Natural killer cell treated with Interleukin-12 subunit alpha and Interleukin-12 subunit beta and Interleukin-15 and Interleukin-18, amount 100 ng/mL, for 72 hours (primary cell): ENCODE results near the gene RASL11B. TPM values are rescaled to one million over a fixed set of nuclear protein-coding genes. Genes with fewer than 3 reads are reported as not detected.
A peak's percentile ranks its signal among the peaks of the same experiment; 100 is the strongest.

ENCODE experiments used
- ATAC-seq, 2 donors: fragments of 150-1000 bp; cut with Tn5 transposase in 1 of 2; sonication (Bioruptor Pico), chemical (Tn5 transposase) in 1 of 2; 2 replicates each; pipeline ENCODE4 v1.10.0; 2021
- DNase-seq: peaks from one replicate; pipeline ENCODE4 v3.0.0; 2022; ENCODE audit warnings: low spot score
- H3K27ac Mint-ChIP-seq, 2 donors: 1 replicate in 1 of 2; 2 replicates in 1 of 2; pipeline ENCODE4 v1.8.0; 2022; ENCODE audit warnings: mixed read lengths in 2 of 2, mild to moderate bottlenecking in 1 of 2, moderate library complexity in 1 of 2
- H3K27me3 Mint-ChIP-seq, 2 donors: 1 replicate in 1 of 2; 2 replicates in 1 of 2; pipeline ENCODE4 v1.8.0; 2022; ENCODE audit warnings: mixed read lengths in 2 of 2
- H3K36me3 Mint-ChIP-seq: one replicate; pipeline ENCODE4 v1.8.0; 2022; ENCODE audit warnings: mixed read lengths
- H3K4me1 Mint-ChIP-seq, 2 donors: 1 replicate in 1 of 2; 2 replicates in 1 of 2; pipeline ENCODE4 v1.8.0; 2022; ENCODE audit warnings: low read depth in 2 of 2, mixed read lengths in 2 of 2, mild to moderate bottlenecking in 1 of 2
- H3K4me3 Mint-ChIP-seq: one replicate; pipeline ENCODE4 v1.8.0; 2022; ENCODE audit warnings: mixed read lengths
- H3K9me3 Mint-ChIP-seq: 2 replicates; pipeline ENCODE4 v1.8.0; 2022; ENCODE audit warnings: mixed read lengths
- total RNA-seq, 2 donors: library from RNA; stranded (reverse); gene quantifications; one replicate each; pipeline ENCODE4 v1.2.3, GENCODE V29; 2022

The RASL11B gene
- total RNA-seq, 2 donors from 2014 or later = not detected

DNA sequence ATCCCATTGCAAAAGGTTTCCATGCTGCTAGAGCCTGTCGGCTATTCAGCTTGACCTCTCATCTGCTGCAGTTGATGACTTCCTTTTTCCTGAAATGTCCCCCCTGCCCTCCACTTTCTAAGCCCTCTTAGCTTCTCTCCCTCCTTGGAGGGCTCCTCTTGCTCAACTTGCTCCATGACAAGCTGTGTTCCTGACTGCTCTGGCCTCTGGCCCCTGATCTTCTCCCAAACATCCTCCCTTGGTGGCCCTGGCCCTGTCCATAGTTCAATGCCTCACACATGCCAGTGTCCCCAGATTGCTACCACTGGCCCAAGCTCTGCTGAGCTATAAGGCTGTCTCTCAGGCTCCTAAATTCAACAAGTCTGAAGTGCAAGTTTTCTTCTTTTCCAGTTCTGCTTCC, 29.6 kb downstream of the RASL11B start:
- H3K9me3 Mint-ChIP-seq = no peaks in the 10 kb centered on the region
- no peak overlapping the region for H3K4me3 Mint-ChIP-seq
- ATAC-seq (no peak), DNase-seq (no peak)
- peaks cover 11% of the 10 kb centered on the region for H3K36me3 Mint-ChIP-seq
- H3K27me3 Mint-ChIP-seq = no peaks in the 10 kb centered on the region
- H3K4me1 Mint-ChIP-seq = peaks cover 10 to 15% of the 10 kb centered on the region in 2 donors
- no peak overlapping the region for H3K27ac Mint-ChIP-seq

DNA sequence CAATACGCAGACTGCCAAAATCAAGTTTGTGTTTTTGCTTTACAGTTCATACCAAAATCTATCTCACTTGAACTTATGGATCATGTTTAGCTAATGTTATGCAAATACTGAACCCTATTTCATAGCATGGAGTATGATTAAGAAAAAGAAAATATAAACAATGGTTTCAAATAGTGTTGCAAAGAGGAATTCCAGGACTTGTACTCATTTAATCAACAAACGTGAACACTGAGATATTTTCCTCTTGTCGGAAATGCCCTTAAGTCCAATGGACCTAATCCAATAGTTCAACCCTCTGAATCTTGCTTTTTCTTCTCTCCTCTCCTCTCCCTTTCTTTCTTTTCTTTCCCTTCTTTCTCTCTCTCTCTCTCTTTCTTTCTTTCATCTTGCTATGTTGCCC, 30.8 kb downstream of the RASL11B start:
- Mint-ChIP-seq H3K27ac (no peak overlapping the region), H3K9me3 (no peaks in the 10 kb centered on the region), H3K4me1 (peaks cover 11 to 15% of the 10 kb centered on the region in 2 donors), H3K36me3 (peaks cover 18% of the 10 kb centered on the region), H3K4me3 (no peak overlapping the region), H3K27me3 (peaks cover 2 to 3% of the 10 kb centered on the region in 2 donors)
- DNase-seq = no peak
- no peak for ATAC-seq

DNA sequence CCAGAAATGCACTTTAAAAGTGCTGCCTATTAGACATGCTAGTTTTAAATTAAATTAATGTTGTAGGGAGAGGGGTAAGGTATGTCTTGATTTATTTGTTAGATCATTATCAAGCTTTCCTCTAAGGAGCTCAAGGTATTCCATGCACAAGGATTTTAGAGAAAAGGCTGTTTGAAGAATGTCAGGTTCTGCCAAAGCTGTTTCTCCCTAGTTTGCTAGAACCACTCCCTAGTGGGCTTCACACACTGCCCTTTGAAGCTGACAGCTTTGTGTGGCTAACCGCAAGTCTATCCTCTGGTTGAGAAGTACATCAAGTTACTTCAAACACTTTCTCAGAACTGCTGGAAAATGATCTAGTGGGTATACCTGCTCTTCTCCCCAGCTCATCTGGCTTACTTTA, 32.3 kb downstream of the RASL11B start:
- H3K36me3 Mint-ChIP-seq = peaks cover 24% of the 10 kb centered on the region
- peaks cover 3 to 7% of the 10 kb centered on the region in 2 donors for H3K27me3 Mint-ChIP-seq
- no peak for ATAC-seq
- DNase-seq = no peak
- peaks cover 11 to 14% of the 10 kb centered on the region in 2 donors for H3K4me1 Mint-ChIP-seq
- H3K4me3 Mint-ChIP-seq = no peak overlapping the region
- no peak overlapping the region for H3K27ac Mint-ChIP-seq
- H3K9me3 Mint-ChIP-seq = no peaks in the 10 kb centered on the region

DNA sequence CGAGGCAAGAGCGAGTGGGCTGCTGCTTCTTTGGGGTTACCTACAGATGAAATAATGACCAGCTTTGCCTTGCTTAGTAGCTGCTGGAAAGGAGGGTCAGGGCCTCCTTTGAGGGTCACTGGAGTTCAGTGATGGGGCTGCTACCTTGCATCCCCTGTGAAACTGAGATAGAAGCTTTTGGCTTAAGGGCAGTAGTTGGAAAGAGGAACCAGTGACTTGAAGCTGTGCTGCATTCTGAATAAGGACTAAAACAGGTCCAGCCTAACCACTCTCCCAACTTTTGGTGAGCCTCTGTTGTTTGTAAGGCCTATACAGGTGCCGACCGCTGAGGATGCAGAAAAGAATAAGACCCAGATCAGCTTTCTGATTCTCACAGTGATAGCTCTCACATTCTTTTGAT, 41.2 kb downstream of the RASL11B start:
- H3K4me3 Mint-ChIP-seq = no peak overlapping the region
- H3K4me1 Mint-ChIP-seq = no peaks in the 10 kb centered on the region
- DNase-seq = no peak
- H3K27ac Mint-ChIP-seq = no peak overlapping the region
- peaks cover 23% of the 10 kb centered on the region for H3K36me3 Mint-ChIP-seq
- H3K27me3 Mint-ChIP-seq = no peaks in the 10 kb centered on the region
- ATAC-seq = no peak
- no peaks in the 10 kb centered on the region for H3K9me3 Mint-ChIP-seq

DNA sequence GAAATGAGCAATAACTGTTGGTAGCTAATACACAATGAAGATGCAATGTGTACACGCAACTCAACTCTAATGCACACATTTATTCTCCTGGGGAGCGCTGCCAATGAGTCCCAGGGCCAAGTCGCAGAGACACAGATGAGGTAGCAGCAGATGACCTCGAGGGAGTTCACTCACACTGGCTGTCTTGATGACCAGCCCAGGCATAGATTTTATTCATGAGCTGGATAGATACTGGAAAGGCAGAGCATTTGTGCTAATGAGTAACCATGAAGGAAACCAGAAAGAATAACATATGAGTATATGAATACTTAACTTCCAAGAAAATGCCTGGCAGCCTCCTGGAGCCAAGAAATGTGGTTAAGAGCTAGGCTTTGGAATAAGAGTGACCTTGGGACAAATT, 42.3 kb downstream of the RASL11B start:
- no peak overlapping the region for H3K27ac Mint-ChIP-seq
- no peak for ATAC-seq

DNA sequence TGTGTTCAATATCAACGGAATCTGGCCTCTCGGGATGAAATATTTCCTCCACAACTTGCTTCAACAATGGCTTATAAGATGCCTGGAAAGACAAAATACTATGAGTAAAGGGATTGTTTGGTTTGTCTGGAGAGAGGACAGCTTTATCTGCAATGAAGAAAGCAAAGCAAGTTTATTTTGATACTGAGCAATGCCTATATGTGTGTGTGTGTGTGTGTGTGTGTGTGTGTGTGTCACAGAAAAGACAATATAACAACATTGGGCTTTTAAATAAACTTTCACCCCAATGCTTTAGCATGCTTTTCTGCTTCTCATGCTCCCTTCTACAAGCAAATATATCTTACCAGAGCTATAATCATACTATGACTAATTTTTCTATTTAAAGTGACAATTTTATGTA, 45.4 kb downstream of the RASL11B start:
- no peak for ATAC-seq
- no peak overlapping the region for H3K27ac Mint-ChIP-seq
- H3K4me3 Mint-ChIP-seq = no peak overlapping the region
- no peaks in the 10 kb centered on the region for H3K9me3 Mint-ChIP-seq
- no peaks in the 10 kb centered on the region for H3K4me1 Mint-ChIP-seq
- DNase-seq = no peak
- no peaks in the 10 kb centered on the region for H3K27me3 Mint-ChIP-seq
- peaks cover 6% of the 10 kb centered on the region for H3K36me3 Mint-ChIP-seq

More for the DNA sequence above, 42.3 kb downstream of the RASL11B start:
- Mint-ChIP-seq H3K4me1 (no peaks in the 10 kb centered on the region), H3K27me3 (no peaks in the 10 kb centered on the region), H3K4me3 (no peak overlapping the region), H3K9me3 (no peaks in the 10 kb centered on the region), H3K36me3 (peaks cover 16% of the 10 kb centered on the region)
- DNase-seq = no peak

DNA sequence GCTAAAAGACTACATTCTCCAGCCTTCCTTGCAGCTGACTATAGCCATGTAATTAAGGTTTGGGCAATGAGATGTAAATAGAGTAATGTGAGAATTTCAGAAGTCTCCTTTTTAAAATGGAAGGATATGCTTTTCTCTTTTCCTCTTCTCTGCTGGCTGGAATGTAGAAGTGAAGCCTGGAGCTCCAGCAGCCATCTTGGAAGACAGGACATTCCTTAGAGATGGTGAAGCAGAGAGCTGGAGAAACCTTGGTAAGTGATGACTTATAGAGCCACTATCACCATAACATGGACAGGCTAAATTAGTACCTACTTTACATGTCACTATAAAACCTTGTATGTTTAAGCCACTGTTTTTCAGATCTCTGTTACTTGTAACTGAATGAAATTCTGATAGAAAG, 48.0 kb downstream of the RASL11B start:
- ATAC-seq (no peak), DNase-seq (no peak)
- H3K27ac Mint-ChIP-seq = no peak overlapping the region
- H3K4me3 Mint-ChIP-seq = no peak overlapping the region
- no peaks in the 10 kb centered on the region for H3K27me3 Mint-ChIP-seq
- H3K9me3 Mint-ChIP-seq = no peaks in the 10 kb centered on the region
- no peaks in the 10 kb centered on the region for H3K4me1 Mint-ChIP-seq
- peaks cover 4% of the 10 kb centered on the region for H3K36me3 Mint-ChIP-seq

DNA sequence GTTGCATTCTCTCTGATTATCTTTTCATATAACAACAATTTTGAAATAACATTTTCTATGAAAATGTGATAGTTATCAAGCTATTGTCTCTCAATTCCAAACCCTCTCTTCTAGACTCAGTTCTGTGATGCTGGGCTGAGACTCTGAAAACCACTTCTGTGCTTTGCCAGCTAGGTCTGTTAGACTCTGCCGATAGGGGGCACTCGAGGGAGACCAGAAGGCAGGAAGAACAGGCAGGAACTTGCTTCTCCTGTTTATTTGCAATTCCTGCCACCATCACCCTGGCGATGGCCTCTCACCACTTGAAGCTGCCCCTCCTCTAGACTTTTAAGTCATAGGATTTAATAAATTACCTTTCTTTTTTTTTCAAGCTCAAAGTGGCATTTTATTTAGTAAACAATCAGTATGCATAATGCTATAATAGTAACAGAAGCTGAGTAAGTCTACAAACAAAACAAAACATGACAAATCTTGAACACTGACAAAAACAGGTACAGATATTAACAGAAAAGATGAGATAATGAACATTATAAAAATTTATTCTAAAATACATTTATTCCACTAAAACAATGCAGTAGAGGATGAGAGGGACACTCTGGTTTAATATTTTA, 49.7 kb downstream of the RASL11B start:
- Mint-ChIP-seq H3K4me3 (no peak overlapping the region), H3K36me3 (peaks cover 4% of the 10 kb centered on the region), H3K27ac (no peak overlapping the region), H3K4me1 (no peaks in the 10 kb centered on the region), H3K9me3 (no peaks in the 10 kb centered on the region), H3K27me3 (no peaks in the 10 kb centered on the region)
- DNase-seq (no peak), ATAC-seq (peak in 1 of 2 donors; percentile 59)

DNA sequence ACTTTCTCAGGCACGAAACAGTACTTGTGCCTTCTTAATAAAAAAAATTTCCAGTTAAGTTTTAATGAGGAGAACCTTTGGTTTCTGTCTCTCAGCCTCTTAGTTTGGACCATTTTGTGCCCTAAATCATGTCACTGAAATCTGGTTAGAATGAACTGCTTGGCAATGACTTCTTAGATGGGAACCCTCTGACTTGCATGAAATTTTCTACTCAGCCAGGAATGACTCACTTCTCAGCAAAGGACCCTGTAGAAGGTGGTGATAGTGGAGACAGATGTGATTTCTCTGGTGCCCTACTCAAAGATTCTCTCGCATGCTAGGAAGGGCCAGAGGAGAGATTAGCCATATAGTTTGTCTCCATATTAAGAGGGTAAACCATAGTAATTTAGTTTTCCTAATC, 50.5 kb downstream of the RASL11B start:
- no peaks in the 10 kb centered on the region for H3K9me3 Mint-ChIP-seq
- ATAC-seq (no peak), DNase-seq (no peak)
- H3K4me1 Mint-ChIP-seq = no peaks in the 10 kb centered on the region
- H3K27ac Mint-ChIP-seq = no peak overlapping the region
- H3K4me3 Mint-ChIP-seq = no peak overlapping the region
- no peaks in the 10 kb centered on the region for H3K27me3 Mint-ChIP-seq
- no peaks in the 10 kb centered on the region for H3K36me3 Mint-ChIP-seq

DNA sequence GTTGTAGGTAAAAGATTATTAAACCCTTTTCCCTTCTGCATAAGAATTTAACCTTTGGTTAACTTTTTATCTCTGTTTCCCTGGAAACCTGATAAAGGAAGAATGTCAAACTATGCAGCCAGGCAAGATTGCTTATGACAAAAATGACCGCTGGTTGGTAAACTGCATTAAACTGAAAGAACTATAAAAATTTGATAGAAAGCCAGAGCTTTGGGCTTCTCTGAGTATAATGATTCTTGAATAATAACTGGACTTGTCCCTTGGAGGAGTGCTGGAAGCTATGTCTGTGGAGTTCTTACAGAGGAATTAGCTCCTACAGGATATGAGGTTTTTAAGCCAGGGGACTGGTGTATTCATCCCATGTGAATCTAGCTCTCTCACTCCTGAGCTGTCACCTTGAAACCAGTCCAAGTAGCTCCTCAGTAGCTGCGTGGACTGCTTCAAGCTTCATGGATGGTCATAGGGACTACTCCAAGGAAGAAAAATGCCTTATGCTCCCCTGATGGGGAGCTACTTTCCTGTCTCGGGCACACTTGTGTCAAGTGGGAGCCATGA, 52.0 kb downstream of the RASL11B start:
- no peak overlapping the region for H3K27ac Mint-ChIP-seq

DNA sequence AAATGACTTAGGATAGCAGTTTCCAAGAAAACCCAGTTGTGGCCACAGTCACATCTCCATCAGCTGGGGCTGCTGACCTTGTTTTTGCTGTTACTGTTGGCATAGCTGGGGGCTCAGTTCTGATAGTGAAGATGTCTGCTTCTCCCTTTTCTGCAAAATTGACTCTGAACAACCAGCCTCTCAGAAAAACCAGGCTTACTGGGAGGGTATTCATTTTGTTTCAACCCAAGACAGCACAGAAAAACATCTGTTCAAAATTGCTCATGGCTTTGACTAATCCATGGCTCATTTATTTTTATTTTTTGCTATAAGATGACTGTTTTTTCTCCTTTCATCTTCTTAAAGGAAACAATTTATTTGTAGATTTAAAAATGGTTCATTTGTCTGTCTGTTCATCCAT, 53.1 kb downstream of the RASL11B start:
- DNase-seq = no peak
- no peak overlapping the region for H3K27ac Mint-ChIP-seq
- H3K4me1 Mint-ChIP-seq = no peaks in the 10 kb centered on the region
- no peaks in the 10 kb centered on the region for H3K9me3 Mint-ChIP-seq
- H3K36me3 Mint-ChIP-seq = no peaks in the 10 kb centered on the region
- ATAC-seq = no peak
- no peak overlapping the region for H3K4me3 Mint-ChIP-seq
- no peaks in the 10 kb centered on the region for H3K27me3 Mint-ChIP-seq

More for the DNA sequence above, 52.0 kb downstream of the RASL11B start:
- Mint-ChIP-seq H3K36me3 (no peaks in the 10 kb centered on the region), H3K4me3 (no peak overlapping the region), H3K4me1 (no peaks in the 10 kb centered on the region), H3K27me3 (no peaks in the 10 kb centered on the region), H3K9me3 (no peaks in the 10 kb centered on the region)
- DNase-seq (no peak), ATAC-seq (no peak)

DNA sequence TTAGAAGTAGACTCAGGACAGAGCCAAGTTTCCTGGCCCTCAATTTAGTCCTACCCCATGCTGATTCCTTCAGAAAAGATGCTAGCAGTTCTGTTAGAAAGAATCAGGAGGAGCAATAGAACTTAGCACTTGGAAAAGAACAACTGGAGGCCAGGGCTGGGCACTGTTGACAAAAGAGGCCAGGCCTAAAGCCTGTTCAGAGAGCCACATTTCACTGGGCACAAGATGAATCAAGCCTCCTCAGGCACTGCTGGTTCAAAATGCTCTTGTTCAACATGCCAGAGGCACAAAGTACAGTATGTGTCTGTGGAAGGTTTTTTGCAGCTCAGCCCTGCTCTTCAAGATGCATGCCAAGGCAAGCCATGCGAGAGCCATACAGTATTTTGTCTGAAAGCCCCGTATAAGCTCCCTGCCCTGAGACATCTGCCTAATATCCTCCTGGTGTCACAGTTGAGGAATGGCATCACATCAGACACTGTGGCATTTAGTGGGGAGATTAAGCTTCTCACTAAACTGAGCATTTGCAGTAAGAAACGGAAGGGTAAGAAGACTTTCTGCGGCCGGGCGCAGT, 53.7 kb downstream of the RASL11B start:
- Mint-ChIP-seq H3K27ac (no peak overlapping the region), H3K27me3 (no peaks in the 10 kb centered on the region), H3K36me3 (no peaks in the 10 kb centered on the region), H3K4me1 (no peaks in the 10 kb centered on the region), H3K9me3 (no peaks in the 10 kb centered on the region), H3K4me3 (no peak overlapping the region)
- DNase-seq (no peak), ATAC-seq (no peak)
